Lower lobe of right lung (tissue), 2 donors: ENCODE data around the gene GPR55. TPM values are rescaled to one million over a fixed set of nuclear protein-coding genes. Genes with fewer than 3 reads are reported as not detected.

ENCODE experiments used
- ATAC-seq, 2 donors: fragments of 200-7000 bp; cut with Tn5 transposase; one replicate each; pipeline ENCODE4 v1.9.1; 2020 to 2022; ENCODE audit warnings: mild to moderate bottlenecking in 2 of 2, moderate library complexity in 2 of 2
- DNase-seq: peaks from one replicate; pipeline ENCODE4 v3.0.0-alpha.2; 2020
- H3K27ac ChIP-seq: fragments of 200-600 bp; one replicate; pipeline ENCODE4 v1.8.0; 2022
- H3K27me3 ChIP-seq: fragments of 200-600 bp; one replicate; pipeline ENCODE4 v1.8.0; 2022; ENCODE audit warnings: low read depth
- H3K36me3 ChIP-seq: fragments of 200-600 bp; one replicate; pipeline ENCODE4 v1.8.0; 2022; ENCODE audit warnings: mild to moderate bottlenecking
- H3K4me1 ChIP-seq: fragments of 200-600 bp; one replicate; pipeline ENCODE4 v1.8.0; 2022
- H3K4me3 ChIP-seq: fragments of 200-600 bp; one replicate; pipeline ENCODE4 v1.8.0; 2022; ENCODE audit warnings: mild to moderate bottlenecking
- H3K9me3 ChIP-seq: fragments of 200-600 bp; one replicate; pipeline ENCODE4 v1.8.0; 2022
- CTCF ChIP-seq: fragments of 200-600 bp; IDR thresholded peaks from one replicate; pipeline ENCODE4 v1.8.0; 2022; ENCODE audit warnings: antibody characterized with exemption, mild to moderate bottlenecking
- intact Hi-C: fragments of 100-400 bp; cut with DNase I; formaldehyde crosslinking; loops from one replicate; pipeline ENCODE4 v1.11.0; 2022
- total RNA-seq: library from RNA; stranded (reverse); fragmentation: NEBNext Ultra II Directional; extraction: Animal tissue kit (Norgen Biotek cat#: 25700); gene quantifications from one replicate; pipeline ENCODE4 v1.2.1, GENCODE V29; 2021
- donor health status: DM: no; HTN: yes; CAD: no; lungs with severe emphysema.

The GPR55 gene
- total RNA-seq, 1 donor from 2014 or later, result 0.74 TPM

GRCh38 chr2:230895536-230896345 is 29.3 kb downstream of the GPR55 start:
- no peak overlapping the region for H3K27ac ChIP-seq
- DNase-seq, result no peak
- H3K27me3 ChIP-seq, result peaks cover under 1% of the 10 kb centered on the region
- H3K4me3 ChIP-seq, result no peak overlapping the region
- no peaks in the 10 kb centered on the region for H3K9me3 ChIP-seq
- intact Hi-C loops, result no loop called here
- no peak for TF ChIP-seq CTCF
- no peaks in the 10 kb centered on the region for H3K4me1 ChIP-seq
- no peaks in the 10 kb centered on the region for H3K36me3 ChIP-seq
- no peak for ATAC-seq

GRCh38 chr2:230893841-230894781 is 30.9 kb downstream of the GPR55 start:
- no peak overlapping the region for H3K27ac ChIP-seq
- intact Hi-C loops, result no loop called here
- H3K4me1 ChIP-seq, result no peaks in the 10 kb centered on the region
- TF ChIP-seq CTCF, result no peak
- DNase-seq, result no peak
- no peak overlapping the region for H3K4me3 ChIP-seq
- H3K27me3 ChIP-seq, result peaks cover 6% of the 10 kb centered on the region
- H3K36me3 ChIP-seq, result no peaks in the 10 kb centered on the region
- no peak for ATAC-seq
- H3K9me3 ChIP-seq, result no peaks in the 10 kb centered on the region

DNA sequence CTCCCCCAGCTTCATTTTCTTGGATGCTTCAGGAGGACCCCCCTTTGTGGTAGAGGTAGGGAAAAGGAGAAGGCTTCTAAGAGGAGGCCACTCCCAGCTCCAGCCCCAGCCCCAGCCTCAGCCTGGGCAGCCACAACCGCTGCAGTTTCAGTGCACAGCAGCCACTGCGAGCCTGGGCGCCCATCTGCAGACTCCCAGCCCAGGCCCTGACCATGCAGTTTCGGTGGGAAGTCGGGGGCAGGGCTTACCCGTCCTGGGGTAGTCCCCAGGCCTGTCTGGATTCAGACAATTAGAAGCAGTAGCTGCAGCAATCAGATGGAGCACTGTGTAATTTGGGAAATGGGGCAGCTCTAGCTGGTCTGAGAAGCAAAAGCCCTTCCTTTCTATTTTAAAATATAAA is 31.7 kb downstream of the GPR55 start:
- Histone ChIP-seq H3K4me3 (no peak overlapping the region), H3K4me1 (no peaks in the 10 kb centered on the region), H3K27ac (no peak overlapping the region), H3K36me3 (no peaks in the 10 kb centered on the region), H3K27me3 (peaks cover 6% of the 10 kb centered on the region), H3K9me3 (no peaks in the 10 kb centered on the region)
- intact Hi-C loops, result no loop called here
- no peak for TF ChIP-seq CTCF
- DNase-seq, result no peak
- ATAC-seq, result no peak

GRCh38 chr2:230891509-230891908 is 33.5 kb downstream of the GPR55 start:
- H3K27ac ChIP-seq, result no peak overlapping the region
- ATAC-seq (no peak), DNase-seq (no peak)
- no peaks in the 10 kb centered on the region for H3K4me1 ChIP-seq
- peaks cover 6% of the 10 kb centered on the region for H3K27me3 ChIP-seq
- no peak for TF ChIP-seq CTCF
- intact Hi-C loops, result no loop called here
- no peaks in the 10 kb centered on the region for H3K9me3 ChIP-seq
- H3K4me3 ChIP-seq, result no peak overlapping the region
- H3K36me3 ChIP-seq, result no peaks in the 10 kb centered on the region

DNA sequence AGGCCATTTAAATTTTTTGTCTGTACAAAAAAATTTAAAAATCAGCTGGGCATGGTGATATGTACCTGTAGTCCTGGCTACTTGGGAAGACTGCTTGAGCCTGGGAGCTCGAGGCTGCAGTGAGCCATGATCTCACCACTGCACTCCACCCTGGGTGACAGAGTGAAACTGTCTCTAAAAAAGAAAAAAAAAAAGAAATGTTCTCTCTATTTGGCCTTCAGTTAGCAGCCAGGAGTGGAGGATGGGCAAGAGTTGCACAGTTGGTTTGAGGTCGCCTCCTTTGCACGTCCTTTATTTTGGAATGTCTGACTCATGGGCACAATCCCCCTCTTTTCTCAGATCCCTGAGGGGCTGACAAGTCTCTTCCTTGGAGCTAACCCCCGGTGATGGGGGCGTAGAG is 34.0 kb downstream of the GPR55 start:
- Histone ChIP-seq H3K4me1 (no peaks in the 10 kb centered on the region), H3K4me3 (no peak overlapping the region), H3K36me3 (no peaks in the 10 kb centered on the region), H3K27me3 (peaks cover 6% of the 10 kb centered on the region), H3K9me3 (no peaks in the 10 kb centered on the region), H3K27ac (no peak overlapping the region)
- DNase-seq (no peak), ATAC-seq (no peak)
- no peak for TF ChIP-seq CTCF
- intact Hi-C loops, result no loop called here
